Activated naive CD8-positive, alpha-beta T cell treated with anti-CD3 and anti-CD28 coated beads, Interleukin-2, amount 50 U/mL, for 24 hours (primary cell): ENCODE data around the gene SNX25.
"Not testable (repeated sequence)": the region's sequence is repeated elsewhere in the genome, so short reads cannot be mapped to it uniquely, and the experiment has no call there.

Experiments used
- ATAC-seq: fragments of 150-1000 bp; cut with Tn5 transposase; one replicate; pipeline ENCODE4 v1.10.0; 2021
- DNase-seq: peaks from one replicate; pipeline ENCODE4 v3.0.0; 2021
- H3K27ac Mint-ChIP-seq: one replicate; pipeline ENCODE4 v1.8.0; 2021; ENCODE audit warnings: mild to moderate bottlenecking, mixed read lengths
- H3K27me3 Mint-ChIP-seq: one replicate; pipeline ENCODE4 v1.8.0; 2021; ENCODE audit warnings: mixed read lengths
- H3K36me3 Mint-ChIP-seq: one replicate; pipeline ENCODE4 v1.8.0; 2021; ENCODE audit warnings: low read depth, mixed read lengths
- H3K4me1 Mint-ChIP-seq: one replicate; pipeline ENCODE4 v1.8.0; 2021; ENCODE audit warnings: mixed read lengths
- H3K4me3 Mint-ChIP-seq: one replicate; pipeline ENCODE4 v1.8.0; 2021; ENCODE audit warnings: mild to moderate bottlenecking, moderate library complexity, mixed read lengths
- H3K9me3 Mint-ChIP-seq: one replicate; pipeline ENCODE4 v1.8.0; 2021; ENCODE audit warnings: mixed read lengths

Gene SNX25

DNA sequence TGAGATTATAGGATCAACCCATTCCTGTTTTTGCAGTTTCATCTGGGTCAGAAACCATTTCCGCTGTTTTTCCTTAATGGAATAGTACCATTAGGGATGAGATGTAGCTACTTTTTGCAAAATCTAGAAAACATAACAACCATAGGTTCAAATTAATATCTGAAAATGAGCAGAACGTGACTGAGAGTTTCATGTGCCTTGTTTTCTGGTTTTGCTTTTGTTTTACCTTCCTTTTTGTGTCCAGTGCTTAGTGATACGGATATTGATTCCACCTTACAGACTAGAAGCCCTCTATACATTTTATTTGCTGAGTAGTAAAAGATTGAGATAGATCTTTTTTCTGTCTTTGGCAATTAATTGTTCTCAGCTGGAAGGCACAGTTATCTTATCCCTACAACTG lies 46.5 kb downstream of the SNX25 start:
- H3K4me1 Mint-ChIP-seq = peaks cover 34% of the 10 kb centered on the region
- no peak overlapping the region for H3K27ac Mint-ChIP-seq
- no peak overlapping the region for H3K4me3 Mint-ChIP-seq
- H3K27me3 Mint-ChIP-seq = no peaks in the 10 kb centered on the region
- DNase-seq = no peak
- ATAC-seq = no peak
- H3K9me3 Mint-ChIP-seq = no peaks in the 10 kb centered on the region
- peaks cover 8% of the 10 kb centered on the region for H3K36me3 Mint-ChIP-seq

DNA sequence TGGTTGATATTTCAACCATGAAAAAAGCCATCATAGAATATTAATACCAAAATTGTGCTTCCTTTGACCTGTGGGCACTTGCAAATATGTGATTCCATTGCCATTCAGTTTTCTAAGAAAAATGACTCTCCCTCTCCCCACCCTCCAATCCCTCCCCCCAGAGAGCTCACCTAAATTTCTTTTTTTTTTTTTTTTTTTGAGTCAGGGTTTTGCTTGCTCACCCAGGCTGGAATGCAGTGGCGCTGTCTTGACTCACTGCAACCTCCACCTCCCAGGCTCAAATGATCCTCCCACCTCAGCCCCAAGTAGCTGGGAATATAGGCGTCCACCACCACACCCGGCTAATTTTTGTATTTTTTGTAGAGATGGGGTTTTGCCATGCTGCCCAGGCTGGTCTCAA lies 47.0 kb downstream of the SNX25 start:
- Mint-ChIP-seq H3K4me1 (peaks cover 30% of the 10 kb centered on the region), H3K27me3 (no peaks in the 10 kb centered on the region), H3K36me3 (peaks cover 7% of the 10 kb centered on the region), H3K9me3 (no peaks in the 10 kb centered on the region), H3K27ac (no peak overlapping the region), H3K4me3 (no peak overlapping the region)
- DNase-seq (no peak), ATAC-seq (no peak)

GRCh38 chr4:185257086-185257485 lies 47.7 kb downstream of the SNX25 start:
- Mint-ChIP-seq H3K36me3 (peaks cover 7% of the 10 kb centered on the region), H3K27me3 (no peaks in the 10 kb centered on the region), H3K4me3 (no peak overlapping the region), H3K9me3 (no peaks in the 10 kb centered on the region), H3K27ac (no peak overlapping the region), H3K4me1 (peaks cover 25% of the 10 kb centered on the region)
- ATAC-seq (no peak), DNase-seq (no peak)

- H3K4me1 Mint-ChIP-seq = peaks cover 25% of the 10 kb centered on the region
- ATAC-seq (no peak), DNase-seq (no peak)
- H3K27me3 Mint-ChIP-seq = no peaks in the 10 kb centered on the region
- no peaks in the 10 kb centered on the region for H3K9me3 Mint-ChIP-seq
- H3K36me3 Mint-ChIP-seq = peaks cover 7% of the 10 kb centered on the region
- H3K27ac Mint-ChIP-seq = no peak overlapping the region
- H3K4me3 Mint-ChIP-seq = no peak overlapping the region
Measured at GRCh38 chr4:185257694-185258093, 48.3 kb downstream of the SNX25 start.

DNA sequence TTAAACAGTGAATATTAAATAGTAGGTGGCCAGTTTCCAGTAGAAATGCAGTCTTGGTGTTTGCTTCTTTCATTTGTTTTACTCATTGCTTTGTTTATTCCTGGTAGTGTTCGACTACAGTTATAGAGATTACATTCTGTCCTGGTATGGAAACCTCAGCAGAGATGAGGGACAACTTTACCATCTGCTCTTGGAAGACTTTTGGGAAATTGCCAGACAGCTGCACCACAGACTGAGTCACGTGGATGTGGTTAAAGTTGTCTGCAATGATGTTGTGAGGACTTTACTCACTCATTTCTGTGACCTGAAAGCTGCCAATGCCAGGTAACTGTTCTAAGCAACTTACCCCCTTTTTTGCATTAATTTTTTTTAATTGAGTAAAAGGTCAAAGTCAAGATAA lies 49.3 kb downstream of the SNX25 start:
- H3K4me1 Mint-ChIP-seq = peaks cover 27% of the 10 kb centered on the region
- DNase-seq, H3K4me3 Mint-ChIP-seq, H3K27me3 Mint-ChIP-seq, H3K36me3 Mint-ChIP-seq, H3K27ac Mint-ChIP-seq, H3K9me3 Mint-ChIP-seq: not testable (repeated sequence)
- peak; percentile 33 for ATAC-seq

DNA sequence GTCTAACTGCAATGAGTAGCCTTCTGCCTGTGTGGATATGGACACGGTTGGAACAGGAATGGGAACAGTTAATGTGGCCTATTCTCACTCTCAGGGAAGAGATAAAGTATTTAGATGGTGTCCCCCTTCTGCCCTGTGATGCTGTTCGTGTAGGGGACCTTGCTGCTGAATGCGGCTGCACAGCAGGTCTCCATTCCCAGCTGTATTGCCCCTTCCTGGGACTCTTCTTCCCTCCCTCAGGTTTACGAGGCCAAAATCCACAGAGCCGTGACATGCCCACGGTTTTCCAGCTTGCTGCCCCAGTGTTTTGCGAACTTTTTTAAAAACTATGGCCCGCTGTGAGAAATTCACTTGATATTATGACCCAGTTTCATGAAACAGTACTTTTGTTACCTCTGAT lies 50.3 kb downstream of the SNX25 start:
- ATAC-seq (no peak), DNase-seq (no peak)
- no peak overlapping the region for H3K4me3 Mint-ChIP-seq
- H3K27ac Mint-ChIP-seq = no peak overlapping the region
- H3K36me3 Mint-ChIP-seq = peaks cover 9% of the 10 kb centered on the region
- no peaks in the 10 kb centered on the region for H3K27me3 Mint-ChIP-seq
- H3K9me3 Mint-ChIP-seq = no peaks in the 10 kb centered on the region
- peaks cover 21% of the 10 kb centered on the region for H3K4me1 Mint-ChIP-seq

- H3K27me3 Mint-ChIP-seq = no peaks in the 10 kb centered on the region
- DNase-seq = no peak
- H3K9me3 Mint-ChIP-seq = no peaks in the 10 kb centered on the region
- H3K36me3 Mint-ChIP-seq = peaks cover 11% of the 10 kb centered on the region
- H3K4me3 Mint-ChIP-seq = no peak overlapping the region
- H3K4me1 Mint-ChIP-seq = peaks cover 16% of the 10 kb centered on the region
- H3K27ac Mint-ChIP-seq = no peak overlapping the region
- no peak for ATAC-seq
Measured at GRCh38 chr4:185261946-185262345, 52.5 kb downstream of the SNX25 start.

- Mint-ChIP-seq H3K4me1 (peaks cover 14% of the 10 kb centered on the region), H3K9me3 (no peaks in the 10 kb centered on the region), H3K27ac (no peak overlapping the region), H3K27me3 (no peaks in the 10 kb centered on the region), H3K36me3 (peaks cover 18% of the 10 kb centered on the region), H3K4me3 (no peak overlapping the region)
- DNase-seq = no peak
- no peak for ATAC-seq
Measured at GRCh38 chr4:185263419-185263818, 54.0 kb downstream of the SNX25 start.

DNA sequence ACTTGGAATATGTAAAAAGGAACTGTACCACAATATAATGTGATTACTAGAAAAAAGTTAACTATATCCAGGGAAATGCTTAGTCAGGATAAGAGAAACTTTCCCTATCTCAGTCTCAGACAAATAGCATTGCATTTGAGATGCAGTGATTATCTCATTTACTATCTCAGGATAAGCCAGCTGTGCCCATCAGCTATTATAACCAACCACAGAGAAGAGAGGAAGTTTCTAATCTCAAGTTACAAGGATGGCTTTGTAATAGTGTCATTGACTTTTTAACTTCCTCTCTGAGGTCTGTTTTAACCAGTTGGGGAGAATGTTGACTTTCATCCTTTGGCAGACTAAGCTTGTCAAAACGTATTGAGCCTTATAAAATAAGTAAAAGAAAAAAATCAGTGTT lies 56.5 kb downstream of the SNX25 start:
- Mint-ChIP-seq H3K4me1 (peaks cover 9% of the 10 kb centered on the region), H3K9me3 (no peaks in the 10 kb centered on the region), H3K27ac (no peak overlapping the region), H3K27me3 (no peaks in the 10 kb centered on the region), H3K36me3 (peaks cover 30% of the 10 kb centered on the region), H3K4me3 (no peak overlapping the region)
- DNase-seq = no peak
- peak; percentile 36 for ATAC-seq

DNA sequence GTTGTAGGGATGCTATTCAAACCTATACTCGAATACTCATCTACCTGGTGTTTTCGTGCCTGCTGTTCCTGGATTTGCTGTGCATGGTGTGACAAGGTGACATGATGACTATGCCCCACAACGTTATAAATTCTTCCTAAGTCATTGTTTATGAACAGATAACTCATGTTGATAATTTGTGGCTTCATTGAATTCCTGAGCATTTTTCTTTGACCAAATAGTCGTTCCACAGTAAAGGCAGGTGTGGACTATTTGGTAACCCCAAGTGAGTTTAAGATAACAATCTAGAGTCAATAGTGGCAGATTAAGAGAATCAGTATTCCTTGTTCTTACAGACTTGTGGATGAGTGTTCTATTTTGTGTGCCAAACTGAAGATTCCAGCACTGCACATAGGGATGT lies 59.9 kb downstream of the SNX25 start:
- ATAC-seq = no peak
- peaks cover 7% of the 10 kb centered on the region for H3K4me1 Mint-ChIP-seq
- H3K27ac Mint-ChIP-seq = no peak overlapping the region
- no peaks in the 10 kb centered on the region for H3K27me3 Mint-ChIP-seq
- DNase-seq = no peak
- no peaks in the 10 kb centered on the region for H3K9me3 Mint-ChIP-seq
- H3K36me3 Mint-ChIP-seq = peaks cover 30% of the 10 kb centered on the region
- H3K4me3 Mint-ChIP-seq = no peak overlapping the region

DNA sequence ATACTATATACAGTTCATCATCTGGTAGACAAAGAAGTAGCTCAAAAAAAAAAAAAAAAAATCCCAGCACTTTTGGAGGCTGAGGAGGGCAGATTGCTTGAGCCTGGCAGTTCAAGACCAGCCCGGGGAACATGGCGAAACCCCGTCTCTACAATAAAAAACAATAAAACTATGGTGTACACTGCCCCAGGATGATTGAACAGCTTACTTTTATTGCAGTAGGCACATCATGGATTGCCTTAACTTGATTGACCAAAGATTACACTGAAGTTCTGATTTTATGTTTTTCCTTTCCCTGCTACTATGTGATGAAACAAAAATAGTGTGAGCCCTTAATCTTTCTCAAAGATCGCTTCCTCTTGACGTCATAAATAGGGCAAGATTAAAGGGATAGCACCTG lies 60.6 kb downstream of the SNX25 start:
- Mint-ChIP-seq H3K27ac (no peak overlapping the region), H3K9me3 (no peaks in the 10 kb centered on the region), H3K27me3 (no peaks in the 10 kb centered on the region), H3K4me3 (no peak overlapping the region), H3K36me3 (peaks cover 28% of the 10 kb centered on the region), H3K4me1 (peaks cover 7% of the 10 kb centered on the region)
- ATAC-seq (no peak), DNase-seq (no peak)

DNA sequence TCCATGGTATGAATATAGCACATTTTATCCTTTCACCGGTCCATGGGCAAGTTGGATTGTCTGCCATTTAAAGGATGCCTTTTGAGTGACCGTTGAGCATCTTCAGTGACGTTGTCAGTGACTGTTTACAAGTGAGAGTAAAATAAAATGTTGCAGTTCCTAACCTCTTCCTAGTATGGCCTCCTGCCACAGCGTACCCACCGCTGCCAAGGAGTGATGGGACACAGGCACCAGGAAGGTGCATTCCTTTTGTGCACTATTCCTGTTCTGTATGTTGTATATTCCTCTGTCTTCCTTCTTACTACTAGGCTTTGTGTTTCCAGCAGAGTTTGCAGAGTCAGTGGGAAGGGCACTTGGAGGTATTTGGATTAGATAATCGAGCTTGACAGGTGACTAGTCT lies 61.5 kb downstream of the SNX25 start:
- Mint-ChIP-seq H3K4me3 (no peak overlapping the region), H3K27ac (no peak overlapping the region), H3K9me3 (no peaks in the 10 kb centered on the region), H3K27me3 (no peaks in the 10 kb centered on the region), H3K4me1 (peaks cover 3% of the 10 kb centered on the region), H3K36me3 (peaks cover 30% of the 10 kb centered on the region)
- DNase-seq = no peak
- ATAC-seq = no peak

DNA sequence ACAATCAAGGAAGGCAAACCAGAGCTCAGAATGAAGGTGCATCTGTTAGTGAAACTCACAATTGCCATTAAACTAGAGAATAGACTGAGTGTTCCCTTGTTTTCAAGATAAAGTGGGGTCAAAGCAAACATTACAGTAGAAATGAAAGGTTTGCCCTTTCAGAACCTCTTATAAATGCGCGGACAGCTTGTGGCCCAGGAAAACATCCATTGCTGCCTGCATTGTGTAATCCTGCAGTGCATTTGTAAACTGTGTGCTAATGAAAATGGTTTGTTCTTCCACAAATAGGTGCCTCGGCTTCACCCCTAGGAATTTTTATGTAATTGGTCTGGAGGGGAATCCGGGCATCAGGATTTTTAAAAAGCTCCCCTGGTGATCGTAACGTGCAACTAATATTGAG lies 62.8 kb downstream of the SNX25 start:
- H3K9me3 Mint-ChIP-seq = no peaks in the 10 kb centered on the region
- no peak for ATAC-seq
- DNase-seq = no peak
- H3K4me1 Mint-ChIP-seq = peaks cover 4% of the 10 kb centered on the region
- H3K36me3 Mint-ChIP-seq = peaks cover 33% of the 10 kb centered on the region
- no peak overlapping the region for H3K4me3 Mint-ChIP-seq
- H3K27me3 Mint-ChIP-seq = no peaks in the 10 kb centered on the region
- no peak overlapping the region for H3K27ac Mint-ChIP-seq

DNA sequence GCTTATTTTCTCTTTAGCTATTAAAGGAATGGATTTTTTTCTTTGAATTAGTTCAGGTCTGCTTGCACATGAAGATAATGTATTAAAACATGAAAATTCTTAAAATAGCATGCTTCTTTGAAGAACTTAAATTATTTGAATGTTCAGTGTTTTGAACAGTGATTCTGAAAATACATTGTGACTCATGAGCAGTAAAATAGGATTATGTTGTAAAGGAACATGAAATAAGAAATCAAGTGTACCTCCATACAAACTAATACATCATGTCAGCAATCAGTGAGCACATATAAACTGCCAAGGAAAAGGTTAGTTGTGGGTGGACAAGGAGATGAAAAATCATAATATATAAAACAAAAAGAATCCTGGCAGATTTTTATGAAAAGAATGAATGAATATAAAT lies 66.1 kb downstream of the SNX25 start:
- ATAC-seq = no peak
- no peak for DNase-seq
- no peak overlapping the region for H3K27ac Mint-ChIP-seq
- H3K27me3 Mint-ChIP-seq = no peaks in the 10 kb centered on the region
- no peaks in the 10 kb centered on the region for H3K9me3 Mint-ChIP-seq
- H3K4me3 Mint-ChIP-seq = no peak overlapping the region
- H3K4me1 Mint-ChIP-seq = peaks cover 4% of the 10 kb centered on the region
- peaks cover 19% of the 10 kb centered on the region for H3K36me3 Mint-ChIP-seq

GRCh38 chr4:185276036-185276435 lies 66.6 kb downstream of the SNX25 start:
- no peak for DNase-seq
- no peaks in the 10 kb centered on the region for H3K27me3 Mint-ChIP-seq

GRCh38 chr4:185278716-185279115 lies 69.3 kb downstream of the SNX25 start:
- peaks cover 4% of the 10 kb centered on the region for H3K4me1 Mint-ChIP-seq
- no peaks in the 10 kb centered on the region for H3K27me3 Mint-ChIP-seq
- H3K27ac Mint-ChIP-seq = no peak overlapping the region
- peaks cover 12% of the 10 kb centered on the region for H3K36me3 Mint-ChIP-seq
- no peak for ATAC-seq
- no peak for DNase-seq
- H3K4me3 Mint-ChIP-seq = no peak overlapping the region
- H3K9me3 Mint-ChIP-seq = no peaks in the 10 kb centered on the region

More at GRCh38 chr4:185276036-185276435, 66.6 kb downstream of the SNX25 start:
- no peak for ATAC-seq
- H3K9me3 Mint-ChIP-seq = no peaks in the 10 kb centered on the region
- H3K4me3 Mint-ChIP-seq = no peak overlapping the region
- H3K36me3 Mint-ChIP-seq = peaks cover 13% of the 10 kb centered on the region
- no peak overlapping the region for H3K27ac Mint-ChIP-seq
- H3K4me1 Mint-ChIP-seq = peaks cover 4% of the 10 kb centered on the region
